ENCODE results near the gene RHBDL1. TPM values are rescaled to one million over a fixed set of nuclear protein-coding genes. Genes with fewer than 3 reads are reported as not detected.
A peak's percentile ranks its signal among the peaks of the same experiment; 100 is the strongest.

The RHBDL1 gene
- total and polyA plus RNA-seq, 2 of the 8 experiments (the other 6 are each of a cell fraction or from before 2014, with no cell fraction given): 4.0 to 8.1 TPM

- 0 out of 4 replicates have a peak, but pooled peaks of 1 of the 2 experiments have one; percentile 63 for TF ChIP-seq SIN3A (conservative IDR thresholded peaks at IDR 0.05 in 1 of 2, IDR thresholded peaks at IDR 0.05 in 1 of 2; ENCODE audit: low read depth in 1 of 2, low read length in 2 of 2)
- TF ChIP-seq SP2 (IDR thresholded peaks at IDR 0.05; ENCODE audit: low read length): no peak
- peak in 2 of 3 experiments; percentile 22 to 28; a peak in 2 of 4 replicates for TF ChIP-seq CTCF (IDR thresholded peaks at IDR 0.05; ENCODE audit: control extremely low read depth in 1 of 3, insufficient read depth in 1 of 3, low read depth in 1 of 3, low read length in 3 of 3)
Measured at GRCh38 chr16:709566-710499, 34.4 kb downstream of the RHBDL1 start (continued).
